ENCODE results near the gene HSPA12A. TPM values are rescaled to one million over a fixed set of nuclear protein-coding genes. Genes with fewer than 3 reads are reported as not detected.

Gene HSPA12A
- total and polyA plus RNA-seq, 2 donors (not counting 1 experiment from before 2014, with no cell fraction given) = 14.4 to 15.7 TPM

GRCh38 chr10:116779076-116779687 is 36.8 kb upstream of the HSPA12A start:
- H3K9me3 ChIP-seq (ENCODE audit: control insufficient read depth, insufficient read depth, low read depth, low read length) = no peaks in the 10 kb centered on the region
- H3K4me2 ChIP-seq (ENCODE audit: extremely low read depth, insufficient read depth, low read length) = no peak overlapping the region
- no peaks in the 10 kb centered on the region for H3K79me2 ChIP-seq (ENCODE audit: control insufficient read depth, insufficient read depth, low read length)
- no peak overlapping the region for H2AFZ ChIP-seq (ENCODE audit: low read length)
- no peak overlapping the region for H3K9ac ChIP-seq (ENCODE audit: insufficient read depth, low read length)
- H3K4me1 ChIP-seq (ENCODE audit: control insufficient read depth, extremely low read depth, insufficient read depth, low read length) = no peaks in the 10 kb centered on the region
- H4K20me1 ChIP-seq (ENCODE audit: control insufficient read depth, extremely low read depth, insufficient read depth, low read length) = no peaks in the 10 kb centered on the region
- H3K4me3 ChIP-seq (replicated peaks in 1 of 4; ENCODE audit: control extremely low read depth in 1 of 4, insufficient read depth in 1 of 4, low read depth in 3 of 4, low read length in 4 of 4) = no peak overlapping the region
- DNase-seq (ENCODE audit: low read depth in 2 of 2) = peak; percentile 19 to 39
- no peaks in the 10 kb centered on the region for H3K36me3 ChIP-seq (ENCODE audit: control insufficient read depth, insufficient read depth, low read length)
- TF ChIP-seq, protein P1, sequence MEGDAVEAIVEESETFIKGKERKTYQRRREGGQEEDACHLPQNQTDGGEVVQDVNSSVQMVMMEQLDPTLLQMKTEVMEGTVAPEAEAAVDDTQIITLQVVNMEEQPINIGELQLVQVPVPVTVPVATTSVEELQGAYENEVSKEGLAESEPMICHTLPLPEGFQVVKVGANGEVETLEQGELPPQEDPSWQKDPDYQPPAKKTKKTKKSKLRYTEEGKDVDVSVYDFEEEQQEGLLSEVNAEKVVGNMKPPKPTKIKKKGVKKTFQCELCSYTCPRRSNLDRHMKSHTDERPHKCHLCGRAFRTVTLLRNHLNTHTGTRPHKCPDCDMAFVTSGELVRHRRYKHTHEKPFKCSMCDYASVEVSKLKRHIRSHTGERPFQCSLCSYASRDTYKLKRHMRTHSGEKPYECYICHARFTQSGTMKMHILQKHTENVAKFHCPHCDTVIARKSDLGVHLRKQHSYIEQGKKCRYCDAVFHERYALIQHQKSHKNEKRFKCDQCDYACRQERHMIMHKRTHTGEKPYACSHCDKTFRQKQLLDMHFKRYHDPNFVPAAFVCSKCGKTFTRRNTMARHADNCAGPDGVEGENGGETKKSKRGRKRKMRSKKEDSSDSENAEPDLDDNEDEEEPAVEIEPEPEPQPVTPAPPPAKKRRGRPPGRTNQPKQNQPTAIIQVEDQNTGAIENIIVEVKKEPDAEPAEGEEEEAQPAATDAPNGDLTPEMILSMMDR (conservative IDR thresholded peaks at IDR 0.05 in 1 of 2, IDR thresholded peaks at IDR 0.05 in 1 of 2; ENCODE audit: low read depth in 1 of 2, low read length in 2 of 2) = no peak
- TF ChIP-seq EZH2 (IDR thresholded peaks at IDR 0.05; ENCODE audit: low read length, missing control alignments) = no peak
- no peaks in the 10 kb centered on the region for H3K27me3 ChIP-seq (ENCODE audit: control insufficient read depth, insufficient read depth, low read length)
- no peak overlapping the region for H3K27ac ChIP-seq (ENCODE audit: insufficient read depth, low read length)

DNA sequence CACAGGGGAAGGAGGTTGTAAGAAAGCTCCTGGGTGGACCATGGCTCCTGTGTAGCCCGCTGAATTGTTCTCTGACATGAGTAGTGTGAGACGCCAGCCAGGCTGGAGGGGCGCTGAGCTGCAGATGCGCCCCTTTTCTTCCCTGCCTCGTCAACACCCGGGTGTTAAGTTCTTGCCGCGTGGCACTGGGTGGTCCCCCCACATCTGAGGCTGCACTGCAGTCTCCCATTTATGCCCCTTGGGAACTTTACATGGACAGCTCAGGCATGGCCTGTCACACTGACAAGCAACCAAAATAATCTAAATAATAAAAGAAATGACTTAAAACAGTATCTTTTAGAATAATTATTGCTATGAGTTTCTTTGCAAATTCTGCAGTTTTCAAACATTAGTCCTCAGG is 34.6 kb upstream of the HSPA12A start:
- no peaks in the 10 kb centered on the region for H4K20me1 ChIP-seq (ENCODE audit: control insufficient read depth, extremely low read depth, insufficient read depth, low read length)

DNA sequence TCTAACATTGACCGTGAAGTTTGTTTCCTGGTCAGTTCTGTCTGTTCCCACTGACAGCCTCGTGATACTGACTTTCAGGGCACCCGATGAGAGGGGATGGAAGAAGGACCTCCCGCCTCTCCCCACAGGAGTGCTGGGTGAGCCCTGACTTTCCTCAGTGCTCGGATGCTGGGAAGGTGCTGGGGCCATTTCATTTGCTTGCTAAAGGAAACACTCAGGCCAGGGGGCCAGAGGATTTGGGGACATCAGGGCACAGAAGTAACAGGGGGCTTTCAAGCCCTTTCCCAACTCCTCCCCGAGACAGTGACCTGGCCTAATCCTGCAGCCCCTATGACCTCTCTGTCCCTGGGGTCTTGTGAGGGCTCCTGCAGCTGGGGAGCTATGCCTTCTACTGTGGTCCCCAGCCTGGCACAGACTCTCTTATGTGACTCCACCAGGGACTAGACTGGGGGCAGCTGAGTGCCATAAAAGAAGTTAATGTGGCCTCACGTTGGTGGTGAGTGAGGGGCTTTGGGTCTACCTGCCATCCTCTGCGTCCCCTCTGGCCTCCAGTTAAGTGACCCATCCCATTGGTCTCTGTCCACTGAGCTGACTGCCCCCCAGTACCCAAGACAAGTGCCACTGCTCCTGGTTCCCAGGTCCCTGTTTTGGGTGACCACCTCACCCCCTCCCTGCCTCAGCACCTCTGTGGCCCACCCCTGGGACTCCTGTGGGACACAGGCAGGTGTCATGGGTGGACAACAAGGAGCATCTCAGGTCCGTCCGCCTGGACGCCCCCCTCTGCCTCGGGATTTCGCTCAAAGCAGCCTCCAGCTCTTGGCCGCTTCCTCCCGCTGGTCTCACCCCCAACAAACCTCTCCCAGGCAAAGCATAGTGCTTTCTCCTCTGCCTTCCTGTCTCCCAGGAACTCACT is 33.4 kb upstream of the HSPA12A start:
- H3K4me3 ChIP-seq (replicated peaks in 1 of 4; ENCODE audit: control extremely low read depth in 1 of 4, insufficient read depth in 1 of 4, low read depth in 3 of 4, low read length in 4 of 4) = no peak overlapping the region
- H3K27me3 ChIP-seq (ENCODE audit: control insufficient read depth, insufficient read depth, low read length) = no peaks in the 10 kb centered on the region
- H3K4me1 ChIP-seq (ENCODE audit: control insufficient read depth, extremely low read depth, insufficient read depth, low read length) = peaks cover 4% of the 10 kb centered on the region
- no peak overlapping the region for H2AFZ ChIP-seq (ENCODE audit: low read length)
- no peaks in the 10 kb centered on the region for H3K9me3 ChIP-seq (ENCODE audit: control insufficient read depth, insufficient read depth, low read depth, low read length)
- no peak for TF ChIP-seq EZH2 (IDR thresholded peaks at IDR 0.05; ENCODE audit: low read length, missing control alignments)
- TF ChIP-seq, protein P1 (conservative IDR thresholded peaks at IDR 0.05 in 1 of 2, IDR thresholded peaks at IDR 0.05 in 1 of 2; ENCODE audit: low read depth in 1 of 2, low read length in 2 of 2) = no peak
- H3K79me2 ChIP-seq (ENCODE audit: control insufficient read depth, insufficient read depth, low read length) = no peaks in the 10 kb centered on the region
- no peak for DNase-seq (ENCODE audit: low read depth in 2 of 2)
- no peaks in the 10 kb centered on the region for H3K36me3 ChIP-seq (ENCODE audit: control insufficient read depth, insufficient read depth, low read length)
- no peaks in the 10 kb centered on the region for H4K20me1 ChIP-seq (ENCODE audit: control insufficient read depth, extremely low read depth, insufficient read depth, low read length)
- H3K9ac ChIP-seq (ENCODE audit: insufficient read depth, low read length) = no peak overlapping the region
- H3K4me2 ChIP-seq (ENCODE audit: extremely low read depth, insufficient read depth, low read length) = no peak overlapping the region
- no peak overlapping the region for H3K27ac ChIP-seq (ENCODE audit: insufficient read depth, low read length)

More for the DNA sequence above, 34.6 kb upstream of the HSPA12A start:
- no peak for DNase-seq (ENCODE audit: low read depth in 2 of 2)
- Histone ChIP-seq H3K27me3 (ENCODE audit: control insufficient read depth, insufficient read depth, low read length) (no peaks in the 10 kb centered on the region), H2AFZ (ENCODE audit: low read length) (no peak overlapping the region), H3K4me3 (replicated peaks in 1 of 4; ENCODE audit: control extremely low read depth in 1 of 4, insufficient read depth in 1 of 4, low read depth in 3 of 4, low read length in 4 of 4) (no peak overlapping the region), H3K9me3 (ENCODE audit: control insufficient read depth, insufficient read depth, low read depth, low read length) (no peaks in the 10 kb centered on the region), H3K9ac (ENCODE audit: insufficient read depth, low read length) (no peak overlapping the region), H3K79me2 (ENCODE audit: control insufficient read depth, insufficient read depth, low read length) (no peaks in the 10 kb centered on the region), H3K27ac (ENCODE audit: insufficient read depth, low read length) (no peak overlapping the region), H3K4me2 (ENCODE audit: extremely low read depth, insufficient read depth, low read length) (no peak overlapping the region), H3K36me3 (ENCODE audit: control insufficient read depth, insufficient read depth, low read length) (no peaks in the 10 kb centered on the region), H3K4me1 (ENCODE audit: control insufficient read depth, extremely low read depth, insufficient read depth, low read length) (no peaks in the 10 kb centered on the region)
- TF ChIP-seq, protein P1 (conservative IDR thresholded peaks at IDR 0.05 in 1 of 2, IDR thresholded peaks at IDR 0.05 in 1 of 2; ENCODE audit: low read depth in 1 of 2, low read length in 2 of 2) = no peak
- TF ChIP-seq EZH2 (IDR thresholded peaks at IDR 0.05; ENCODE audit: low read length, missing control alignments) = no peak

All from fibroblast of lung (primary cell).